ENCODE measurements around the gene WRNIP1.

GRCh38 chr6:2816158-2816557, 51.0 kb downstream of the WRNIP1 start:
- no peak for TF ChIP-seq CTCF (conservative IDR thresholded peaks at IDR 0.05)
- TF ChIP-seq ZFX (IDR thresholded peaks at IDR 0.05) = no peak

Measured in C4-2B (cell line).